H9 (cell line): Measurements from ENCODE around the gene NSRP1. TPM values are rescaled to one million over a fixed set of nuclear protein-coding genes. Genes with fewer than 3 reads are reported as not detected.

ENCODE experiments used
- DNase-seq: peaks from one replicate; pipeline ENCODE4 v3.0.0-alpha.2; 2017
- H2AFZ ChIP-seq: one replicate; pipeline ENCODE4 v1.6.1; 2013; ENCODE audit warnings: mild to moderate bottlenecking, low read length, control low read depth, moderate library complexity
- H2AK5ac ChIP-seq: 2 replicates; pipeline ENCODE4 v1.6.1; 2013; ENCODE audit warnings: low read length, control low read depth, mixed read lengths; ENCODE audit not compliant: insufficient read length
- H2BK120ac ChIP-seq: one replicate; pipeline ENCODE4 v1.6.1; 2013; ENCODE audit warnings: low read depth, mild to moderate bottlenecking, low read length, control low read depth, inconsistent platforms; ENCODE audit not compliant: poor library complexity, severe bottlenecking
- H2BK12ac ChIP-seq: 2 replicates; pipeline ENCODE4 v1.6.1; 2013; ENCODE audit warnings: low read length, control low read depth, mixed read lengths, low read depth; ENCODE audit not compliant: insufficient read length
- H2BK15ac ChIP-seq: 2 replicates; pipeline ENCODE4 v1.6.1; 2013; ENCODE audit warnings: low read depth, low read length, control low read depth
- H2BK20ac ChIP-seq: one replicate; pipeline ENCODE4 v1.6.1; 2013; ENCODE audit warnings: low read depth, mild to moderate bottlenecking, low read length, control low read depth, inconsistent platforms; ENCODE audit not compliant: poor library complexity, severe bottlenecking
- H2BK5ac ChIP-seq: 2 replicates; pipeline ENCODE4 v1.6.1; 2013; ENCODE audit warnings: low read length, control low read depth, mixed read lengths; ENCODE audit not compliant: insufficient read length
- H3K14ac ChIP-seq: 2 replicates; pipeline ENCODE4 v1.6.1; 2013; ENCODE audit warnings: low read length, control low read depth; ENCODE audit not compliant: insufficient read depth
- H3K18ac ChIP-seq: 2 replicates; pipeline ENCODE4 v1.6.1; 2013; ENCODE audit warnings: low read depth, mild to moderate bottlenecking, mixed read lengths, low read length, control low read depth; ENCODE audit not compliant: insufficient read length
- H3K23ac ChIP-seq: 2 replicates; pipeline ENCODE4 v1.6.1; 2013; ENCODE audit warnings: low read length, control low read depth, mixed read lengths, low read depth; ENCODE audit not compliant: insufficient read length
- H3K23me2 ChIP-seq: 2 replicates; pipeline ENCODE4 v1.6.1; 2013; ENCODE audit warnings: low read depth, mild to moderate bottlenecking, mixed read lengths, low read length, control low read depth; ENCODE audit not compliant: insufficient read length, poor library complexity, severe bottlenecking
- H3K27ac ChIP-seq: 2 replicates; pipeline ENCODE4 v1.5.1; 2013; ENCODE audit warnings: low read length, control low read depth, mixed read lengths, low read depth; ENCODE audit not compliant: insufficient read length
- H3K27me3 ChIP-seq: 2 replicates; pipeline ENCODE4 v1.6.1; 2013; ENCODE audit warnings: low read length, control low read depth, inconsistent platforms; ENCODE audit not compliant: insufficient read depth
- H3K4ac ChIP-seq: 2 replicates; pipeline ENCODE4 v1.6.1; 2013; ENCODE audit warnings: low read depth, mild to moderate bottlenecking, control low read depth, inconsistent platforms, low read length, moderate library complexity
- H3K4me1 ChIP-seq: 2 replicates; pipeline ENCODE4 v1.6.1; 2013; ENCODE audit warnings: low read length, control low read depth, inconsistent platforms; ENCODE audit not compliant: insufficient read depth
- H3K4me2 ChIP-seq: 2 replicates; pipeline ENCODE4 v1.6.1; 2013; ENCODE audit warnings: low read length, control low read depth, mixed read lengths; ENCODE audit not compliant: insufficient read length, insufficient read depth
- H3K56ac ChIP-seq: 2 replicates; pipeline ENCODE4 v1.6.1; 2013; ENCODE audit warnings: low read depth, mild to moderate bottlenecking, mixed read lengths, low read length, control low read depth; ENCODE audit not compliant: insufficient read length
- H3K79me1 ChIP-seq: 2 replicates; pipeline ENCODE4 v1.6.1; 2013; ENCODE audit warnings: low read depth, mild to moderate bottlenecking, moderate library complexity, low read length, control low read depth, inconsistent platforms; ENCODE audit not compliant: insufficient read depth, poor library complexity, severe bottlenecking
- H3K79me2 ChIP-seq: 2 replicates; pipeline ENCODE4 v1.6.1; 2013; ENCODE audit warnings: low read length, control low read depth, inconsistent platforms; ENCODE audit not compliant: insufficient read depth
- H3K9ac ChIP-seq: 2 replicates; pipeline ENCODE4 v1.6.1; 2013; ENCODE audit warnings: low read length, control low read depth, mixed read lengths; ENCODE audit not compliant: insufficient read length; ENCODE audit errors: extremely low read depth
- H3K9me3 ChIP-seq: one replicate; pipeline ENCODE4 v1.6.1; 2013; ENCODE audit warnings: low read depth, low read length, inconsistent platforms; ENCODE audit not compliant: control insufficient read depth
- H3T11ph ChIP-seq: one replicate; pipeline ENCODE4 v1.6.1; 2013; ENCODE audit warnings: mild to moderate bottlenecking, low read length, control low read depth, inconsistent platforms
- H4K20me1 ChIP-seq: one replicate; pipeline ENCODE4 v1.6.1; 2013; ENCODE audit not compliant: control insufficient read depth, insufficient read length, insufficient read depth
- H4K5ac ChIP-seq: 2 replicates; pipeline ENCODE4 v1.6.1; 2013; ENCODE audit warnings: low read depth, mild to moderate bottlenecking, mixed read lengths, low read length, control low read depth; ENCODE audit not compliant: insufficient read length
- H4K8ac ChIP-seq: replicated peaks from 2 replicates; pipeline ENCODE4 v1.6.1; 2013; ENCODE audit warnings: low read length, control low read depth, mixed read lengths, low read depth; ENCODE audit not compliant: insufficient read length
- H4K91ac ChIP-seq: 2 replicates; pipeline ENCODE4 v1.6.1; 2013; ENCODE audit warnings: low read depth, mild to moderate bottlenecking, moderate library complexity, mixed read lengths, low read length, control low read depth; ENCODE audit not compliant: insufficient read length
- H3K27ac Mint-ChIP-seq, 3 experiments: 2 replicates in 2 of 3; 3 replicates in 1 of 3; pipeline ENCODE4 v1.8.0; 2020 to 2021; ENCODE audit warnings: mixed read lengths in 3 of 3, mild to moderate bottlenecking in 1 of 3, moderate library complexity in 1 of 3
- H3K27me3 Mint-ChIP-seq: 2 replicates; pipeline ENCODE4 v1.8.0; 2021; ENCODE audit warnings: low read depth, mild to moderate bottlenecking, moderate library complexity, mixed read lengths
- H3K36me3 Mint-ChIP-seq, 3 experiments: 2 replicates in 2 of 3; 3 replicates in 1 of 3; pipeline ENCODE4 v1.8.0; 2020 to 2021; ENCODE audit warnings: low read depth in 3 of 3, mixed read lengths in 3 of 3; ENCODE audit not compliant: insufficient read depth in 1 of 3
- H3K4me1 Mint-ChIP-seq, 2 experiments: 2 replicates each; pipeline ENCODE4 v1.8.0; 2020; ENCODE audit warnings: mixed read lengths in 2 of 2
- H3K4me3 Mint-ChIP-seq, 2 experiments: 2 replicates in 1 of 2; 3 replicates in 1 of 2; pipeline ENCODE4 v1.8.0; 2020 to 2021; ENCODE audit warnings: mild to moderate bottlenecking in 2 of 2, mixed read lengths in 2 of 2, moderate library complexity in 1 of 2
- H3K9me3 Mint-ChIP-seq, 2 experiments: 2 replicates in 1 of 2; 3 replicates in 1 of 2; pipeline ENCODE4 v1.8.0; 2020; ENCODE audit warnings: mild to moderate bottlenecking in 2 of 2, mixed read lengths in 2 of 2, moderate library complexity in 1 of 2
- WGBS: extraction: QIAGEN DNeasy Blood & Tissue Kit; methylation state at CpG from one replicate; pipeline ENCODE4 v1.1.7; 2013; ENCODE audit warnings: missing lambda C conversion rate, low lambda C conversion rate, mixed read lengths; ENCODE audit not compliant: insufficient read length; ENCODE audit errors: extremely low coverage; 5-methylcytosine and 5-hydroxymethylcytosine counted together
- total RNA-seq: library from RNA; stranded (reverse); gene quantifications from 2 replicates; pipeline ENCODE4 v1.2.1, GENCODE V29; 2021
- TF ChIP-seq, protein P1 (sequence below): fragments of 200-600 bp; sonication (generic); conservative IDR thresholded peaks from 3 replicates; pipeline ENCODE4 v1.8.0; 2021; ENCODE audit warnings: antibody characterized with exemption, mild to moderate bottlenecking

NSRP1 gene
- total RNA-seq, 1 experiment from 2014 or later, result 33.3 TPM

DNA sequence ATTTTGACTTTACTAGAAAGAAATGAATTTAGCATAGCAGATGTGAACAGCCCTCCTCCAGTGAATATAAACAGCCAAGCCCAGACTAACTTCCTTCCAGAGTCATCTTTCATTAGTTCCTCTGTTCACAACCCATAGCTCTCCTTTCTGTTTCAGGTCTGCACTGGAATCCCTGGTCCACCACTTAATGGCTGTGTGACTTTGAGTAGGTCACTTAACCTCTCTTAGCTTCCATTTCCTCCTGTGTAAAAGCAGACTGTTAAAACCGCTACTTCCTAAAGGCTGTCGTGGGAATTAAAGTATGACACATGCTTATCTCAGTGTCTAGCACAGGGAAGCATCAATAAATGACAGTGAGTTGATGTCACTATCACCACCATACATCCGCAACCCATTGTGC lies 111.4 kb downstream of the NSRP1 start:
- no peak overlapping the region for H2BK20ac ChIP-seq
- H3K18ac ChIP-seq, result no peak overlapping the region
- no peaks in the 10 kb centered on the region for H3K4me1 ChIP-seq
- H3K4me2 ChIP-seq, result no peak overlapping the region
- H3K56ac ChIP-seq, result no peak overlapping the region
- Mint-ChIP-seq H3K4me3 (no peak overlapping the region), H3K9me3 (no peaks in the 10 kb centered on the region), H3K27ac (no peak overlapping the region), H3K4me1 (peaks cover 14 to 16% of the 10 kb centered on the region in 2 experiments), H3K27me3 (peaks cover 37% of the 10 kb centered on the region), H3K36me3 (no peaks in the 10 kb centered on the region)
- H2BK5ac ChIP-seq, result no peak overlapping the region
- no peak overlapping the region for H3K4ac ChIP-seq
- H4K91ac ChIP-seq, result no peak overlapping the region
- H2AK5ac ChIP-seq, result no peak overlapping the region
- no peaks in the 10 kb centered on the region for H4K20me1 ChIP-seq
- H3K9me3 ChIP-seq, result no peaks in the 10 kb centered on the region
- H3K23ac ChIP-seq, result no peak overlapping the region
- no peak overlapping the region for H4K5ac ChIP-seq
- no peaks in the 10 kb centered on the region for H3K27me3 ChIP-seq
- H3K14ac ChIP-seq, result no peak overlapping the region
- no peak overlapping the region for H3K27ac ChIP-seq
- TF ChIP-seq, protein P1, sequence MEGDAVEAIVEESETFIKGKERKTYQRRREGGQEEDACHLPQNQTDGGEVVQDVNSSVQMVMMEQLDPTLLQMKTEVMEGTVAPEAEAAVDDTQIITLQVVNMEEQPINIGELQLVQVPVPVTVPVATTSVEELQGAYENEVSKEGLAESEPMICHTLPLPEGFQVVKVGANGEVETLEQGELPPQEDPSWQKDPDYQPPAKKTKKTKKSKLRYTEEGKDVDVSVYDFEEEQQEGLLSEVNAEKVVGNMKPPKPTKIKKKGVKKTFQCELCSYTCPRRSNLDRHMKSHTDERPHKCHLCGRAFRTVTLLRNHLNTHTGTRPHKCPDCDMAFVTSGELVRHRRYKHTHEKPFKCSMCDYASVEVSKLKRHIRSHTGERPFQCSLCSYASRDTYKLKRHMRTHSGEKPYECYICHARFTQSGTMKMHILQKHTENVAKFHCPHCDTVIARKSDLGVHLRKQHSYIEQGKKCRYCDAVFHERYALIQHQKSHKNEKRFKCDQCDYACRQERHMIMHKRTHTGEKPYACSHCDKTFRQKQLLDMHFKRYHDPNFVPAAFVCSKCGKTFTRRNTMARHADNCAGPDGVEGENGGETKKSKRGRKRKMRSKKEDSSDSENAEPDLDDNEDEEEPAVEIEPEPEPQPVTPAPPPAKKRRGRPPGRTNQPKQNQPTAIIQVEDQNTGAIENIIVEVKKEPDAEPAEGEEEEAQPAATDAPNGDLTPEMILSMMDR, result no peak
- no CpG with 5 or more reads among the region's 3 CpGs for WGBS
- H3K9ac ChIP-seq, result no peak overlapping the region
- H2BK120ac ChIP-seq, result no peak overlapping the region
- H2AFZ ChIP-seq, result no peak overlapping the region
- H3K23me2 ChIP-seq, result no peaks in the 10 kb centered on the region
- H2BK12ac ChIP-seq, result no peak overlapping the region
- DNase-seq, result no peak
- H3K79me2 ChIP-seq, result no peaks in the 10 kb centered on the region
- H3T11ph ChIP-seq, result no peak overlapping the region
- no peak overlapping the region for H4K8ac ChIP-seq
- H2BK15ac ChIP-seq, result no peak overlapping the region
- H3K79me1 ChIP-seq, result no peaks in the 10 kb centered on the region
